H1 (cell line): ENCODE data around the gene PPARA. TPM values are rescaled to one million over a fixed set of nuclear protein-coding genes. Genes with fewer than 3 reads are reported as not detected.

Experiments used
- CTCF ChIA-PET: fragments of 300-600 bp; sonication (Branson Sonifier 250); formaldehyde crosslinking; loops from one replicate; lab custom pipeline; 2021; ENCODE audit not compliant: partially characterized antibody; lab: Charles Lee
- POLR2A ChIA-PET: fragments of 300-600 bp; sonication (Branson Sonifier 250); formaldehyde crosslinking; loops from one replicate; lab custom pipeline; 2021; ENCODE audit warnings: inconsistent platforms; ENCODE audit not compliant: partially characterized antibody; lab: Charles Lee
- DNase-seq, 2 experiments: peaks; one replicate each; pipeline versions ENCODE4 v3.0.0 to v3.0.0-alpha.2; 2010 to 2022; ENCODE audit warnings: low spot score in 2 of 2, low read depth in 1 of 2, mixed read lengths in 1 of 2
- FAIRE-seq: peaks from 2 replicates; lab custom pipeline; 2011; peaks lifted over from hg19 to GRCh38; lab: Jason Lieb, UNC
- H2AFZ ChIP-seq: 2 replicates; pipeline ENCODE4 v1.8.1; 2012; ENCODE audit warnings: low read length, inconsistent platforms
- H2AK5ac ChIP-seq: 2 replicates; pipeline ENCODE4 v1.6.1; 2013; ENCODE audit warnings: low read depth, low read length
- H2BK120ac ChIP-seq: replicated peaks from 2 replicates; pipeline ENCODE3; 2013; ENCODE audit warnings: low read depth, low read length, inconsistent platforms
- H2BK12ac ChIP-seq: 2 replicates; pipeline ENCODE4 v1.6.1; 2013; ENCODE audit warnings: low read depth, low read length
- H2BK15ac ChIP-seq: 2 replicates; pipeline ENCODE4 v1.6.1; 2013; ENCODE audit warnings: low read length
- H2BK20ac ChIP-seq: 2 replicates; pipeline ENCODE4 v1.6.1; 2013; ENCODE audit warnings: low read length
- H2BK5ac ChIP-seq: 2 replicates; pipeline ENCODE4 v1.6.1; 2013; ENCODE audit warnings: low read depth, low read length
- H3K14ac ChIP-seq: 2 replicates; pipeline ENCODE4 v1.6.1; 2013; ENCODE audit warnings: inconsistent platforms; ENCODE audit not compliant: insufficient read length
- H3K18ac ChIP-seq: 2 replicates; pipeline ENCODE4 v1.6.1; 2013; ENCODE audit warnings: low read length; ENCODE audit errors: extremely low read depth
- H3K23ac ChIP-seq: 2 replicates; pipeline ENCODE4 v1.6.1; 2013; ENCODE audit warnings: inconsistent platforms; ENCODE audit not compliant: insufficient read length
- H3K23me2 ChIP-seq: 2 replicates; pipeline ENCODE4 v1.6.1; 2013; ENCODE audit warnings: low read depth, low read length
- H3K27ac ChIP-seq: 2 replicates; pipeline ENCODE4 v1.6.1; 2011; ENCODE audit warnings: low read depth, low read length, inconsistent platforms
- H3K27me3 ChIP-seq, 4 experiments: replicated peaks in 1 of 4; 1 replicate in 1 of 4; 2 replicates in 3 of 4; pipeline versions ENCODE4 v1.6.1 to v1.8.1; 2011 to 2013; ENCODE audit warnings: low read length in 3 of 4, mild to moderate bottlenecking in 3 of 4, inconsistent platforms in 2 of 4, mixed read lengths in 2 of 4, moderate library complexity in 1 of 4; ENCODE audit not compliant: control insufficient read depth in 3 of 4, insufficient read depth in 3 of 4; ENCODE audit errors: extremely low read depth in 1 of 4
- H3K36me3 ChIP-seq, 4 experiments: 2 replicates each; pipeline versions ENCODE4 v1.6.1 to v1.8.1; 2011 to 2013; ENCODE audit warnings: mild to moderate bottlenecking in 4 of 4, low read length in 3 of 4, moderate library complexity in 2 of 4, control low read depth in 1 of 4, inconsistent platforms in 1 of 4; ENCODE audit not compliant: insufficient read depth in 4 of 4, control insufficient read depth in 2 of 4
- H3K4ac ChIP-seq: replicated peaks from 2 replicates; pipeline ENCODE3; 2013; ENCODE audit warnings: low read length, low read depth, mixed read lengths, inconsistent platforms; ENCODE audit not compliant: insufficient read length
- H3K4me1 ChIP-seq, 4 experiments: replicated peaks in 1 of 4; 1 replicate in 1 of 4; 2 replicates in 3 of 4; pipeline versions ENCODE4 v1.6.1 to v1.8.1; 2011 to 2013; ENCODE audit warnings: low read length in 3 of 4, inconsistent platforms in 2 of 4, mixed read lengths in 1 of 4; ENCODE audit not compliant: insufficient read depth in 4 of 4, control insufficient read depth in 3 of 4
- H3K4me2 ChIP-seq, 2 experiments: 2 replicates each; pipeline versions ENCODE4 v1.6.1 to v1.8.1; 2011 to 2013; ENCODE audit warnings: low read depth in 2 of 2, low read length in 2 of 2, control low read depth in 1 of 2, inconsistent platforms in 1 of 2, mild to moderate bottlenecking in 1 of 2; ENCODE audit not compliant: insufficient read depth in 1 of 2
- H3K4me3 ChIP-seq, 4 experiments: fragments of 200-600, 300-600 bp in 1 of 4; sonication (generic), shearing (Covaris generic), sonication (Bioruptor Twin) in 1 of 4; 2 replicates each; pipeline versions ENCODE4 v1.5.1 to v1.8.1; 2011 to 2016; ENCODE audit warnings: low read length in 4 of 4, low read depth in 3 of 4, control low read depth in 2 of 4, inconsistent platforms in 2 of 4, mild to moderate bottlenecking in 2 of 4, mixed read lengths in 1 of 4, moderate library complexity in 1 of 4; ENCODE audit not compliant: insufficient read depth in 2 of 4; ENCODE audit errors: extremely low read depth in 1 of 4
- H3K56ac ChIP-seq: replicated peaks from 2 replicates; pipeline ENCODE3; 2013; ENCODE audit warnings: low read depth, mild to moderate bottlenecking, mixed read lengths, low read length, inconsistent platforms; ENCODE audit not compliant: insufficient read length
- H3K79me1 ChIP-seq: 2 replicates; pipeline ENCODE4 v1.6.1; 2013; ENCODE audit warnings: low read depth, low read length, control low read depth
- H3K79me2 ChIP-seq, 2 experiments: 2 replicates each; pipeline versions ENCODE4 v1.6.1 to v1.8.1; 2012 to 2013; ENCODE audit warnings: low read length in 2 of 2, mild to moderate bottlenecking in 2 of 2, inconsistent platforms in 1 of 2; ENCODE audit not compliant: insufficient read depth in 2 of 2, control insufficient read depth in 1 of 2
- H3K9ac ChIP-seq, 4 experiments: replicated peaks in 1 of 4; 1 replicate in 1 of 4; 2 replicates in 3 of 4; pipeline versions ENCODE4 v1.6.1 to v1.8.1; 2011 to 2013; ENCODE audit warnings: low read depth in 3 of 4, low read length in 3 of 4, control low read depth in 2 of 4, mild to moderate bottlenecking in 2 of 4, moderate library complexity in 2 of 4, inconsistent platforms in 1 of 4; ENCODE audit errors: extremely low read depth in 1 of 4
- H3K9me3 ChIP-seq, 2 experiments: 2 replicates each; pipeline versions ENCODE4 v1.6.1 to v1.8.1; 2012 to 2013; ENCODE audit warnings: mild to moderate bottlenecking in 2 of 2, moderate library complexity in 2 of 2, control low read depth in 1 of 2, inconsistent platforms in 1 of 2, low read depth in 1 of 2, low read length in 1 of 2, mixed read lengths in 1 of 2; ENCODE audit not compliant: insufficient read depth in 2 of 2
- H4K20me1 ChIP-seq, 2 experiments: replicated peaks in 1 of 2; 2 replicates each; pipeline versions ENCODE3 to v1.8.1; 2011 to 2013; ENCODE audit warnings: inconsistent platforms in 2 of 2, low read length in 2 of 2, mild to moderate bottlenecking in 1 of 2; ENCODE audit not compliant: insufficient read depth in 2 of 2, control insufficient read depth in 1 of 2
- H4K5ac ChIP-seq: 2 replicates; pipeline ENCODE4 v1.6.1; 2013; ENCODE audit warnings: low read length, low read depth, mixed read lengths, inconsistent platforms; ENCODE audit not compliant: insufficient read length
- H4K8ac ChIP-seq: 2 replicates; pipeline ENCODE4 v1.8.0; 2013; ENCODE audit warnings: mild to moderate bottlenecking, moderate library complexity, low read length, inconsistent platforms; ENCODE audit not compliant: insufficient read depth; ENCODE audit errors: extremely low read depth
- H4K91ac ChIP-seq: replicated peaks from 2 replicates; pipeline ENCODE3; 2013; ENCODE audit warnings: low read length, mixed read lengths, inconsistent platforms; ENCODE audit not compliant: insufficient read length
- BRCA1 ChIP-seq: IDR thresholded peaks from 2 replicates; pipeline ENCODE4 v1.6.1; 2012; ENCODE audit warnings: low read depth, low read length, improper control_type of control experiment
- POLR2A ChIP-seq, 2 experiments: IDR thresholded peaks; 1 replicate in 1 of 2; 2 replicates in 1 of 2; pipeline ENCODE4 v1.6.1; 2011; ENCODE audit warnings: low read depth in 2 of 2, low read length in 2 of 2, mild to moderate bottlenecking in 2 of 2; ENCODE audit errors: control extremely low read depth in 1 of 2
- WGBS, 2 experiments: shearing (Covaris generic) in 1 of 2; methylation state at CpG; one replicate each; pipeline versions ENCODE4 v1.1.6 to v1.1.7; 2013 to 2015; ENCODE audit warnings: low lambda C conversion rate in 2 of 2, mixed read lengths in 2 of 2, inconsistent platforms in 1 of 2, low coverage in 1 of 2, missing lambda C conversion rate in 1 of 2; ENCODE audit not compliant: insufficient replicate concordance in 2 of 2, insufficient coverage in 1 of 2, insufficient read length in 1 of 2; ENCODE audit errors: extremely low coverage in 1 of 2, missing lambda C conversion rate in 1 of 2; 5-methylcytosine and 5-hydroxymethylcytosine counted together
- polyA plus RNA-seq, 7 experiments: library from polyadenylated mRNA; depleted of rRNA in 3 of 7; stranded (reverse) in 5 of 7; unstranded in 2 of 7; fragments of >200 nt in 5 of 7; fragments of 200-250 nt in 2 of 7; gene quantifications; 1 replicate in 5 of 7; 2 replicates in 1 of 7; 4 replicates in 1 of 7; pipeline versions ENCODE4 v1.2.1 to v1.2.3, GENCODE V29; 2011 to 2013; ENCODE audit warnings: missing spikeins in 2 of 7, mixed read lengths in 2 of 7
- total RNA-seq: library from RNA; stranded (reverse); fragmentation: NEBNext Ultra II Directional; extraction: Animal tissue kit (Norgen Biotek cat#: 25700); gene quantifications from 2 replicates; pipeline ENCODE4 v1.2.1, GENCODE V29; 2021

Gene PPARA
- total and polyA plus RNA-seq, 2 of the 8 experiments (the other 6 are each of a cell fraction or from before 2014, with no cell fraction given): 3.1 to 8.2 TPM

DNA sequence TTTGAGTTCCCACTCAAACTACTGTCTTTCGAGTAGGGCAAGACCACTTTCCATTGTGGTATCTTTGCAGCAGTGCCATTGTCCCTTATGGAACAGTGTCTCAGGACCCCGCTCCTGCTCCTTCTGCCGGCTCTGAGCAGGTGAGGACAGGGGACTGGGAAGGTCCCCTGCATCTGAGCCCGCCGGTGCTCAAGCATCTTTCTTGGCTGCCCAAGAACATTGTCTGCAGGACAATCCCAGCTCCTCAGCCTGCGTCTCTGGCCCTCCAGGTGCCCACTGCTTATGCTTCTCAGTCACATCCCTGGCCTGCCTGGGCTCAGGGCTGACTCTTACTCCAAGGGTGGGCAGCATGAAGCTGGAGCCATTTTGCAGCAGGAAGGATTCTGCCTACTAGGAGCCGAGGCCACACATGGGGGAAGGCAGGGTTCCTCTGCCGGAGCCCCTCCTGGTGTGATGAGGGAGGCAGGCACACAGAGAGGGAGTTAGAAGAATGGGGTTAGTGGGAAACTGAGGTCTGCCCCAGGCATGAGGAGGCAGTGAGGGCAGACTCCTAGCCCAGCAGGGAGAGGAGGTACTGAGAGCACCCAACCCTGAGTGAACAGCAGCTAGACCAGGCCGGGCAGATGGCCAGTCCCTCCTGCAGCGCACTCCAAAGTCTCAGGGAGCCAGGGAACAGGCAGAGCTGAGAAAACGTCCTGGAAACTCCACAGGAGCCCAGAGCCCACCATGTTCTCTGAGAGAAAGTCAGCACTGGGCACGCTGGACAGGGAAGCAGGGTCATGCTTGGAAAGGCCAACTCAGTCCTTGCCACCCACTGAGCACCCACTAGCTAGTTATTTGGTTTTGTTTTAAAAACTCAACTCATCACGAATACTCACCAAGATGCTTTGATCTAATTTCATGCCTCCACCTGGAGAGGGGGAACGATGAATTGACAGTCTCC lies 7.5 kb upstream of the PPARA start:
- Histone ChIP-seq H2BK15ac (0 out of 2 replicates have a peak overlapping the region, but pooled peaks have one; percentile 10), H3K27me3 (peaks cover 0 to 7% (median 3%) of the 10 kb centered on the region in 4 experiments; a peak in 2 of 7 replicates), H4K8ac (no peak overlapping the region), H4K91ac (no peak overlapping the region), H2AFZ (no peak overlapping the region), H3K9ac (peak overlapping the region in 1 of 4 experiments; percentile 14; a peak in 1 of 7 replicates), H3K27ac (no peak overlapping the region), H2BK5ac (no peak overlapping the region), H2BK120ac (no peak overlapping the region), H3K4me1 (no peaks in the 10 kb centered on the region; a peak in 1 of 7 replicates), H2BK20ac (no peak overlapping the region), H3K18ac (no peak overlapping the region), H3K36me3 (no peaks in the 10 kb centered on the region), H3K9me3 (no peaks in the 10 kb centered on the region), H2BK12ac (no peak overlapping the region), H3K56ac (no peak overlapping the region), H3K79me1 (no peaks in the 10 kb centered on the region), H3K4ac (no peak overlapping the region), H3K23ac (no peak overlapping the region), H4K20me1 (no peaks in the 10 kb centered on the region), H4K5ac (no peak overlapping the region), H3K79me2 (no peaks in the 10 kb centered on the region), H3K23me2 (no peaks in the 10 kb centered on the region), H3K14ac (no peak overlapping the region), H3K4me3 (no peak overlapping the region), H2AK5ac (no peak overlapping the region), H3K4me2 (no peak overlapping the region)
- TF ChIP-seq POLR2A (IDR thresholded peaks at IDR 0.05; ENCODE audit: control extremely low read depth in 1 of 2, low read depth in 2 of 2, low read length in 2 of 2) (no peak), BRCA1 (no peak)
- POLR2A ChIA-PET: interaction anchor here (0.6 to 1.1 kb wide), 3 partner anchors 9 to 130 kb away, joined by 3 read pairs; no protein-coding TSS in a partner anchor
- DNase-seq (no peak), FAIRE-seq (no peak)
- WGBS, 2 experiments: 87% methylated on average over 14 of the region's 14 CpGs; no CpG with 5 or more reads in 1 of the 2 experiments
- CTCF ChIA-PET: interaction anchor here (0.8 to 1.4 kb wide), 5 partner anchors 9 to 148 kb away, joined by 3 to 6 read pairs (median 4); no protein-coding TSS in a partner anchor
